ENCODE measurements around the gene MRPL39.

- TF ChIP-seq EZH2 (IDR thresholded peaks at IDR 0.05; ENCODE audit: borderline replicate concordance, low read length) (no peak), CTCF (conservative IDR thresholded peaks at IDR 0.05 in 1 of 2, IDR thresholded peaks at IDR 0.05 in 1 of 2; ENCODE audit: extremely low read depth in 1 of 2, insufficient read depth in 1 of 2, low read depth in 1 of 2, low read length in 2 of 2) (no peak)
Observed at GRCh38 chr21:25586326-25586725, 21.0 kb downstream of the MRPL39 start.

Measured in mammary epithelial cell (primary cell).